Smooth muscle cell (in vitro differentiated cells): ENCODE measurements around the gene CYB5D1. TPM values are rescaled to one million over a fixed set of nuclear protein-coding genes. Genes with fewer than 3 reads are reported as not detected.

ENCODE experiments used
- DNase-seq: peaks from one replicate; lab custom pipeline; 2025; ENCODE audit not compliant: unreplicated experiment; lab: John Stamatoyannopoulos, UW
- H2AFZ ChIP-seq: fragments of 200-600 bp; sonication (generic); 2 replicates; pipeline ENCODE4 v1.6.0; 2016; ENCODE audit warnings: antibody characterized with exemption, low read depth, mild to moderate bottlenecking
- H3F3A ChIP-seq: fragments of 200-600 bp; sonication (generic); 2 replicates; pipeline ENCODE4 v1.6.0; 2017; ENCODE audit warnings: antibody characterized with exemption, low read depth
- H3K27ac ChIP-seq: fragments of 200-600 bp; sonication (generic); 2 replicates; pipeline ENCODE4 v1.5.1; 2016; ENCODE audit warnings: low read depth, mild to moderate bottlenecking
- H3K27me3 ChIP-seq: fragments of 200-600 bp; sonication (generic); 2 replicates; pipeline ENCODE4 v1.6.1; 2016; ENCODE audit warnings: low read depth, mild to moderate bottlenecking
- H3K36me3 ChIP-seq: fragments of 200-600 bp; sonication (generic); 2 replicates; pipeline ENCODE4 v1.5.1; 2016; ENCODE audit warnings: low read depth
- H3K4me1 ChIP-seq: fragments of 200-600 bp; sonication (generic); 2 replicates; pipeline ENCODE4 v1.5.1; 2016; ENCODE audit warnings: low read depth
- H3K4me2 ChIP-seq: fragments of 200-600 bp; sonication (generic); 2 replicates; pipeline ENCODE4 v1.6.0; 2016; ENCODE audit warnings: mild to moderate bottlenecking
- H3K4me3 ChIP-seq: fragments of 200-600 bp; sonication (generic); 2 replicates; pipeline ENCODE4 v1.5.1; 2016; ENCODE audit warnings: mild to moderate bottlenecking
- H3K79me2 ChIP-seq: fragments of 200-600 bp; sonication (generic); 2 replicates; pipeline ENCODE4 v1.6.0; 2016; ENCODE audit warnings: low read depth, mild to moderate bottlenecking
- H3K9ac ChIP-seq: fragments of 200-600 bp; sonication (generic); 2 replicates; pipeline ENCODE4 v1.6.0; 2016; ENCODE audit warnings: low read depth
- H3K9me3 ChIP-seq: fragments of 200-600 bp; sonication (generic); replicated peaks from 2 replicates; pipeline ENCODE4 v1.5.1; 2016; ENCODE audit warnings: low read depth
- H4K20me1 ChIP-seq: fragments of 200-600 bp; sonication (generic); 2 replicates; pipeline ENCODE4 v1.6.0; 2016; ENCODE audit warnings: low read depth
- WGBS: methylation state at CpG from one replicate; pipeline ENCODE4 v1.1.7; 2016; ENCODE audit warnings: low lambda C conversion rate; 5-methylcytosine and 5-hydroxymethylcytosine counted together
- polyA plus RNA-seq: library from polyadenylated mRNA; unstranded; fragments of >200 nt; fragmentation: Nextera tagmentation; extraction: Ambion mirVana; gene quantifications from 2 replicates; pipeline ENCODE4 v1.2.1, GENCODE V29; 2016
- total RNA-seq: library from RNA; depleted of rRNA; stranded (reverse); fragments of >200 nt; gene quantifications from 2 replicates; pipeline ENCODE4 v1.2.3, GENCODE V29; 2014
- TF ChIP-seq, protein P1 (sequence below): fragments of 200-600 bp; sonication (generic); IDR thresholded peaks from 2 replicates; pipeline ENCODE4 v1.5.1; 2017; ENCODE audit warnings: borderline replicate concordance, mild to moderate bottlenecking, antibody characterized with exemption; ENCODE audit not compliant: insufficient read depth, poor library complexity, severe bottlenecking

The CYB5D1 gene
- total and polyA plus RNA-seq, 2 experiments from 2014 or later, result 6.6 to 9.3 TPM

- Histone ChIP-seq H3K79me2 (peaks cover 33% of the 10 kb centered on the region), H3K9me3 (no peaks in the 10 kb centered on the region), H3F3A (peaks cover 49% of the 10 kb centered on the region), H2AFZ (no peak overlapping the region), H3K4me3 (no peak overlapping the region), H3K36me3 (no peaks in the 10 kb centered on the region), H3K4me2 (peak overlapping the region; percentile 90), H4K20me1 (peaks cover 41% of the 10 kb centered on the region), H3K27me3 (no peaks in the 10 kb centered on the region), H3K4me1 (peaks cover 31% of the 10 kb centered on the region), H3K9ac (peak overlapping the region; percentile 100), H3K27ac (peak overlapping the region; percentile 100)
- DNase-seq, result no peak
- TF ChIP-seq, protein P1, sequence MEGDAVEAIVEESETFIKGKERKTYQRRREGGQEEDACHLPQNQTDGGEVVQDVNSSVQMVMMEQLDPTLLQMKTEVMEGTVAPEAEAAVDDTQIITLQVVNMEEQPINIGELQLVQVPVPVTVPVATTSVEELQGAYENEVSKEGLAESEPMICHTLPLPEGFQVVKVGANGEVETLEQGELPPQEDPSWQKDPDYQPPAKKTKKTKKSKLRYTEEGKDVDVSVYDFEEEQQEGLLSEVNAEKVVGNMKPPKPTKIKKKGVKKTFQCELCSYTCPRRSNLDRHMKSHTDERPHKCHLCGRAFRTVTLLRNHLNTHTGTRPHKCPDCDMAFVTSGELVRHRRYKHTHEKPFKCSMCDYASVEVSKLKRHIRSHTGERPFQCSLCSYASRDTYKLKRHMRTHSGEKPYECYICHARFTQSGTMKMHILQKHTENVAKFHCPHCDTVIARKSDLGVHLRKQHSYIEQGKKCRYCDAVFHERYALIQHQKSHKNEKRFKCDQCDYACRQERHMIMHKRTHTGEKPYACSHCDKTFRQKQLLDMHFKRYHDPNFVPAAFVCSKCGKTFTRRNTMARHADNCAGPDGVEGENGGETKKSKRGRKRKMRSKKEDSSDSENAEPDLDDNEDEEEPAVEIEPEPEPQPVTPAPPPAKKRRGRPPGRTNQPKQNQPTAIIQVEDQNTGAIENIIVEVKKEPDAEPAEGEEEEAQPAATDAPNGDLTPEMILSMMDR, result no peak
- WGBS, result 22% methylated on average over 1 of the region's 1 CpG
Measured at GRCh38 chr17:7840441-7840840, 17.4 kb upstream of the CYB5D1 start.

- no peaks in the 10 kb centered on the region for H3K36me3 ChIP-seq
- H3K9me3 ChIP-seq, result no peaks in the 10 kb centered on the region
- peaks cover 45% of the 10 kb centered on the region for H4K20me1 ChIP-seq
- peaks cover 49% of the 10 kb centered on the region for H3F3A ChIP-seq
- peak overlapping the region; percentile 66 for H3K4me3 ChIP-seq
- H3K4me1 ChIP-seq, result peaks cover 32% of the 10 kb centered on the region
- peak overlapping the region; percentile 100 for H3K27ac ChIP-seq
- peak overlapping the region; percentile 100 for H3K9ac ChIP-seq
- no peak overlapping the region for H2AFZ ChIP-seq
- peaks cover 38% of the 10 kb centered on the region for H3K79me2 ChIP-seq
- no peak for DNase-seq
- 48% methylated on average over 1 of the region's 1 CpG for WGBS
- H3K4me2 ChIP-seq, result peak overlapping the region; percentile 90
- TF ChIP-seq, protein P1, result no peak
- H3K27me3 ChIP-seq, result no peaks in the 10 kb centered on the region
Measured at GRCh38 chr17:7840875-7841274, 16.9 kb upstream of the CYB5D1 start.

DNA sequence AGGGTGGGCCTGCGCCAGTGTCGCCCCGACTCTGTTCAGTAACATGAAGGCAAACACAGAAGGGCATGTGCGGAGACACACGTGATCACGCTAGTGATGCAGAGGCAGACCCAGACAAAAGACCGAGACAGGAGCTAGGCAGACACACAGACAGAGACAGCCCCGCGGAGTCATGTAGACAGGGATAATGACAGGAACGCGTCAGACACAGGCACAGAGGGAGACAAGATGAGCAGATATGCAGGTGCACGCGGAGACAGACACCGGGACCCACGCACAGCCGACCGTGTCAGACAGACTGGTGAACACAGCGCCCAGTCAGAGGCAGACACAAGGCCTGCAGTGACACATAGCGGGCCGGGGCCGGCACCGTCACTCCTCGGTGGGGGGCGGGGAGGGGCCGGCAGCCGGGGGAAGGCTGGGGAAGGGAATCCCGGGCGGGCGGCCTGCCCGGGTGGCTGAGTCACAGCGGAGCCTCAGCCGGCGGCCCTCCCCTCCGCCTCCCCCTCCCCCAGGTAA lies 16.3 kb upstream of the CYB5D1 start:
- no peaks in the 10 kb centered on the region for H3K9me3 ChIP-seq
- WGBS, result 2% methylated on average over 18 of the region's 34 CpGs
- DNase-seq, result peak; percentile 95
- H3K9ac ChIP-seq, result peak overlapping the region; percentile 100
- peak overlapping the region; percentile 90 for H3K4me2 ChIP-seq
- H2AFZ ChIP-seq, result no peak overlapping the region
- H3K36me3 ChIP-seq, result no peaks in the 10 kb centered on the region
- H3K4me3 ChIP-seq, result peak overlapping the region; percentile 66
- H3K27ac ChIP-seq, result peak overlapping the region; percentile 100
- H3K4me1 ChIP-seq, result peaks cover 32% of the 10 kb centered on the region
- H3F3A ChIP-seq, result peaks cover 45% of the 10 kb centered on the region
- no peaks in the 10 kb centered on the region for H3K27me3 ChIP-seq
- peaks cover 43% of the 10 kb centered on the region for H3K79me2 ChIP-seq
- peaks cover 51% of the 10 kb centered on the region for H4K20me1 ChIP-seq
- TF ChIP-seq, protein P1, result no peak

DNA sequence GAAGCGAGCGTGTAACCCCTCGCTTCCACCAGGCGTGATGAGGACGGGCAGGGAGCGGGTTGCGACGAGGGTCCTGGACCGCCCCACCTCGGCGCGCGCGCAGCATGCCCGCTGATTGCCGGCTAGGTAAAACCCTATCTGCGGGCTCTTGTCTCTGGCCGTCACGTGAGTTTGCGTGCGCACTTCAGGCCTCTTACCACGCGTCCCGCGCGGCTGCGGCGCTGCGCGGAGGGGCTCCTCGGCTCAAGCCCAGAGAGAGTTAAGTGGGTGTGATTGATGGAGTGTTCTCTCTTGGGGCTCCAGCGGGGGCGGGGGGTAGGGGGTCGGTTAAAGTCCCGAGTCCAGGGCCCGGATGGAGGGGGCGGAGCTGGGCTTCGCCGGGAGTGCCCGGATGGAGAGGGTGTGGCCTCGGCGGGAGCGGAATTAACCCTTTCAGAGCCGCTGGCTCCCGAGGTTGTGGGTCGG lies 15.9 kb upstream of the CYB5D1 start:
- peaks cover 45% of the 10 kb centered on the region for H3F3A ChIP-seq
- peak; percentile 95 for DNase-seq
- peak overlapping the region; percentile 90 for H3K4me2 ChIP-seq
- H3K4me3 ChIP-seq, result peak overlapping the region; percentile 66
- no peaks in the 10 kb centered on the region for H3K36me3 ChIP-seq
- WGBS, result under 1% methylated on average over 44 of the region's 46 CpGs
- peaks cover 54% of the 10 kb centered on the region for H4K20me1 ChIP-seq
- H3K9ac ChIP-seq, result peak overlapping the region; percentile 100
- no peak overlapping the region for H2AFZ ChIP-seq
- H3K9me3 ChIP-seq, result no peaks in the 10 kb centered on the region
- TF ChIP-seq, protein P1, result no peak
- H3K79me2 ChIP-seq, result peaks cover 46% of the 10 kb centered on the region
- no peaks in the 10 kb centered on the region for H3K27me3 ChIP-seq
- peaks cover 32% of the 10 kb centered on the region for H3K4me1 ChIP-seq
- peak overlapping the region; percentile 100 for H3K27ac ChIP-seq
